BE2C (cell line): Measurements from ENCODE around the gene PLEKHG5.

ENCODE experiments used
- DNase-seq: peaks from one replicate; pipeline ENCODE4 v3.0.0-alpha.2; 2020
- H3K27me3 ChIP-seq: fragments of 250-450 bp; sonication (Bioruptor Pico); 2 replicates; pipeline ENCODE4 v1.5.1; 2020; ENCODE audit warnings: mild to moderate bottlenecking
- H3K36me3 ChIP-seq: fragments of 250-450 bp; sonication (Bioruptor Pico); 2 replicates; pipeline ENCODE4 v1.5.1; 2020; ENCODE audit warnings: mild to moderate bottlenecking
- H3K4me1 ChIP-seq: fragments of 250-450 bp; sonication (Bioruptor Pico); 2 replicates; pipeline ENCODE4 v1.5.1; 2020
- H3K4me3 ChIP-seq: 2 replicates; pipeline ENCODE4 v1.5.1; 2011; ENCODE audit warnings: low read depth, low read length
- H3K9me3 ChIP-seq: fragments of 250-450 bp; sonication (Bioruptor Pico); 2 replicates; pipeline ENCODE4 v1.5.1; 2020
- CTCF ChIP-seq: IDR thresholded peaks from 2 replicates; pipeline ENCODE4 v1.5.1; 2012; ENCODE audit warnings: mild to moderate bottlenecking, low read depth, low read length

The PLEKHG5 gene

GRCh38 chr1:6511561-6512244 is 20.2 kb upstream of the PLEKHG5 start:
- no peaks in the 10 kb centered on the region for H3K27me3 ChIP-seq
- TF ChIP-seq CTCF = no peak
- DNase-seq = no peak
- H3K9me3 ChIP-seq = no peaks in the 10 kb centered on the region
- H3K4me3 ChIP-seq = no peak overlapping the region
- no peaks in the 10 kb centered on the region for H3K36me3 ChIP-seq
- H3K4me1 ChIP-seq = peaks cover 34% of the 10 kb centered on the region

- H3K9me3 ChIP-seq = no peaks in the 10 kb centered on the region
- no peaks in the 10 kb centered on the region for H3K36me3 ChIP-seq
- no peak overlapping the region for H3K4me3 ChIP-seq
- H3K4me1 ChIP-seq = peaks cover 34% of the 10 kb centered on the region
- no peaks in the 10 kb centered on the region for H3K27me3 ChIP-seq
- DNase-seq = peak; percentile 62
- no peak for TF ChIP-seq CTCF
These were observed 19.6 kb upstream of the PLEKHG5 start for GRCh38 chr1:6511056-6511455.

- no peak for DNase-seq
- no peak for TF ChIP-seq CTCF
- Histone ChIP-seq H3K4me1 (peaks cover 34% of the 10 kb centered on the region), H3K27me3 (no peaks in the 10 kb centered on the region), H3K4me3 (no peak overlapping the region), H3K9me3 (no peaks in the 10 kb centered on the region), H3K36me3 (no peaks in the 10 kb centered on the region)
These were observed 19.0 kb upstream of the PLEKHG5 start for GRCh38 chr1:6510493-6510892.

GRCh38 chr1:6509919-6510291 is 18.4 kb upstream of the PLEKHG5 start:
- Histone ChIP-seq H3K9me3 (no peaks in the 10 kb centered on the region), H3K27me3 (no peaks in the 10 kb centered on the region), H3K36me3 (no peaks in the 10 kb centered on the region), H3K4me3 (no peak overlapping the region), H3K4me1 (peaks cover 34% of the 10 kb centered on the region)
- DNase-seq = peak; percentile 52
- no peak for TF ChIP-seq CTCF

- no peaks in the 10 kb centered on the region for H3K27me3 ChIP-seq
- no peaks in the 10 kb centered on the region for H3K36me3 ChIP-seq
- H3K4me1 ChIP-seq = peaks cover 34% of the 10 kb centered on the region
- no peak for DNase-seq
- H3K9me3 ChIP-seq = no peaks in the 10 kb centered on the region
- no peak for TF ChIP-seq CTCF
- no peak overlapping the region for H3K4me3 ChIP-seq
These were observed 17.9 kb upstream of the PLEKHG5 start for GRCh38 chr1:6509220-6509918.

- DNase-seq = no peak
- TF ChIP-seq CTCF = no peak
- H3K36me3 ChIP-seq = no peaks in the 10 kb centered on the region
- no peaks in the 10 kb centered on the region for H3K27me3 ChIP-seq
- H3K4me3 ChIP-seq = no peak overlapping the region
- H3K9me3 ChIP-seq = no peaks in the 10 kb centered on the region
- H3K4me1 ChIP-seq = peaks cover 34% of the 10 kb centered on the region
These were observed 17.3 kb upstream of the PLEKHG5 start for GRCh38 chr1:6508816-6509189.
